Measurements from ENCODE around the gene KDM1A. TPM values are rescaled to one million over a fixed set of nuclear protein-coding genes. Genes with fewer than 3 reads are reported as not detected.

The KDM1A gene
- total and polyA plus RNA-seq, 2 of the 13 experiments (the other 11 are each of a cell fraction or from before 2014, with no cell fraction given) = 81.3 to 173 TPM

GRCh38 chr1:23019094-23019862 is at the start of gene KDM1A (continued):
- TF ChIP-seq SNAPC4 (CRISPR knock-in tag; IDR thresholded peaks at IDR 0.05) (no peak), ZSCAN30 (CRISPR knock-in tag; IDR thresholded peaks at IDR 0.05) (peak; percentile 92), NFIB (CRISPR knock-in tag; IDR thresholded peaks at IDR 0.05; ENCODE audit: borderline replicate concordance) (no peak), ARNT2 (CRISPR knock-in tag; IDR thresholded peaks at IDR 0.05; ENCODE audit: low read depth) (peak; percentile 86), FOXP1 (IDR thresholded peaks at IDR 0.05) (no peak), FOXP1 (CRISPR knock-in tag; IDR thresholded peaks at IDR 0.05) (peak; percentile 40; the same call in 1 of the 2 replicates), ZNF788 (CRISPR knock-in tag; IDR thresholded peaks at IDR 0.05; ENCODE audit: borderline replicate concordance) (peak; percentile 98), HNRNPL (IDR thresholded peaks at IDR 0.05; ENCODE audit: low read depth, low read length) (no peak), PHB2 (IDR thresholded peaks at IDR 0.05; ENCODE audit: partially characterized antibody) (no peak), SP2 (CRISPR knock-in tag; IDR thresholded peaks at IDR 0.05) (no peak), HMG20A (CRISPR knock-in tag; IDR thresholded peaks at IDR 0.05; ENCODE audit: borderline replicate concordance) (peak; percentile 71; the same call in 1 of the 2 replicates), GFI1 (CRISPR knock-in tag; IDR thresholded peaks at IDR 0.05; ENCODE audit: borderline replicate concordance) (peak; percentile 72; the same call in 1 of the 2 replicates), PAXIP1 (CRISPR knock-in tag; conservative IDR thresholded peaks at IDR 0.05) (peak; percentile 74), ZNF414 (CRISPR knock-in tag; IDR thresholded peaks at IDR 0.05) (peak; percentile 45; the same call in 1 of the 2 replicates), EHMT2 (IDR thresholded peaks at IDR 0.05; ENCODE audit: borderline replicate concordance, low read depth, low read length) (no peak), TSC22D2 (CRISPR knock-in tag; IDR thresholded peaks at IDR 0.05; ENCODE audit: borderline replicate concordance) (peak; percentile 47; the same call in 1 of the 2 replicates), ZNF7 (CRISPR knock-in tag; IDR thresholded peaks at IDR 0.05) (no peak), PRMT3 (CRISPR knock-in tag; IDR thresholded peaks at IDR 0.05; ENCODE audit: borderline replicate concordance, low read depth) (peak; percentile 87)
- TF ChIP-seq, protein P1, sequence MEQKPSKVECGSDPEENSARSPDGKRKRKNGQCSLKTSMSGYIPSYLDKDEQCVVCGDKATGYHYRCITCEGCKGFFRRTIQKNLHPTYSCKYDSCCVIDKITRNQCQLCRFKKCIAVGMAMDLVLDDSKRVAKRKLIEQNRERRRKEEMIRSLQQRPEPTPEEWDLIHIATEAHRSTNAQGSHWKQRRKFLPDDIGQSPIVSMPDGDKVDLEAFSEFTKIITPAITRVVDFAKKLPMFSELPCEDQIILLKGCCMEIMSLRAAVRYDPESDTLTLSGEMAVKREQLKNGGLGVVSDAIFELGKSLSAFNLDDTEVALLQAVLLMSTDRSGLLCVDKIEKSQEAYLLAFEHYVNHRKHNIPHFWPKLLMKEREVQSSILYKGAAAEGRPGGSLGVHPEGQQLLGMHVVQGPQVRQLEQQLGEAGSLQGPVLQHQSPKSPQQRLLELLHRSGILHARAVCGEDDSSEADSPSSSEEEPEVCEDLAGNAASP (CRISPR knock-in tag; IDR thresholded peaks at IDR 0.05; ENCODE audit: borderline replicate concordance) = peak; percentile 82

Measured in HepG2 (cell line).